SK-N-MC (cell line): ENCODE data around the gene NTN3.

Experiments
- EZH2 ChIP-seq: fragments of 200-600 bp; sonication (generic); IDR thresholded peaks from one replicate; pipeline ENCODE4 v1.6.1; 2017; ENCODE audit warnings: antibody characterized with exemption
- FOXP2 ChIP-seq: optimal IDR thresholded peaks from 2 replicates; pipeline ENCODE3; 2011; ENCODE audit warnings: mild to moderate bottlenecking, moderate library complexity; ENCODE audit not compliant: insufficient read depth; ENCODE audit errors: extremely low read length, control extremely low read depth
- POLR2AphosphoS5 ChIP-seq: IDR thresholded peaks from 2 replicates; pipeline ENCODE4 v1.6.1; 2012; ENCODE audit warnings: mild to moderate bottlenecking, low read depth, low read length, borderline replicate concordance

DNA sequence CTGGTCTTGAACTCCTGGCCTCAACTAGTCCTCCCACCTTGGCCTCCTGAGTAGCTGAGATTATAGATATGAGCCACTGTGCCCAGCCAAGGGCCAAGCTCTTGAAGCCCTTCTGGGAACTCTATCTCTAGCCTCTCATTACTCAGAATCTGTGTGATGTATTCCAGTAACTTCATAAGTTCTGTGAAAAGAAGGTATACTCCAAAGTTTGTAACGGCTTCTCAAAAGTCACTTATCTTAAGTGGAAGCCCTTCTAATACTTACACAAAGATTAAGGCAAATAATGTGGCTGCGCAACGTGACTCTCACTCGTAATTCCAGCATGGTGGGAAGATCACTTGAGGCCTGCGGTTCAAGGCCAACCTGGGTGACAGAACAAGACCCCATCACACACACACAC, 23.5 kb downstream of the NTN3 start:
- TF ChIP-seq EZH2: no peak
- no peak for TF ChIP-seq POLR2AphosphoS5
- TF ChIP-seq FOXP2: no peak
